Measurements from ENCODE around the gene RC3H1.
"Not testable (repeated sequence)": the region's sequence is repeated elsewhere in the genome, so short reads cannot be mapped to it uniquely, and the experiment has no call there.

Gene RC3H1

DNA sequence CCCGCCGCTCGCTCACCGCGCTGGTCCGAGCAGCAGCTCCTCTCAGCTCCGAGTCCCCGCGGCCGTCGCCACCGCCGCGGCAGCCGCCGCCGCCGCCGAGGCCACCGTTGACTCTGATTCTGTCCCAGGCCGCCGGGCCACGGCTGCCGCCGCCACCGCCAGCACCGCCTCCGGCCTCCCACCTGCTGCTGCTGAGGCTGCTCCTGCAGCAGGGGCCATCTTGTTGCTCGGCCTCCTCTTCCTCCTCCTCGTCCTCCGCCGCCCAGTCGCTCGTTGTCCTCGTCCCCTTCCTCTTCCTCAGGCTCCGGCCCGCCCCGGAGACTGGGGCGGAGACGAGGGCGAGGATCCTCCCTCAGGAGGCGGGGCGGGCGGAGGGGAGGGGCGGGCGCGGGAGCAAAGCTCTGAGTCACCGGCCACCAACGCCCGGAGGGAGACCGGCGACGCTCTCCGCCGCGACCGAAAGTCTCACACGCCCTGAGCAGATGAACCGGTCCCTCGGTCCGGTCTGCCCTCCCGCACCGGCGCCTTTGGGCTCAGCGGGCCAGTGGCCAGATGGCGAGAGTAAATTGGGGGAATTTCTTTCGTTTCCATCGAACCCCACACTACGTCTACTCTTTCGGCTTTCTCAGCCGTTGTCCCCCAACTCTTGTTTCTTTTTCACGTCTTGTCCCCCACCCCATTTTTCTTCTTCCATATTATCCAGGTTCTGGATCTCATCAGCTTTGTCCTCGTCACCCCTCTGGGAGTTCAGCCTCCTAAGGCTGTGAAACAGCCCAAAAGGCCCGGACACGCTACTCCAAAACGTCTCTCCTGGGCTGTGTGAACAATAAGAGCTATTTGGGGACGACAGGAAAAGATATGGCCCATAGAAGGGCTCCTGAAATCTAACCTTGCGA is at the start of gene RC3H1:
Gene RC3H1 (minus strand): TSS at position 278 of the 896 bp plus-strand sequence. CDS start 29,372 bp downstream, outside the sequence.
- DNase-seq (ENCODE audit: low spot score) = peak; percentile 82

- no peak for DNase-seq (ENCODE audit: low spot score)
Observed at GRCh38 chr1:174070614-174071013, 48.5 kb upstream of the RC3H1 start.

DNA sequence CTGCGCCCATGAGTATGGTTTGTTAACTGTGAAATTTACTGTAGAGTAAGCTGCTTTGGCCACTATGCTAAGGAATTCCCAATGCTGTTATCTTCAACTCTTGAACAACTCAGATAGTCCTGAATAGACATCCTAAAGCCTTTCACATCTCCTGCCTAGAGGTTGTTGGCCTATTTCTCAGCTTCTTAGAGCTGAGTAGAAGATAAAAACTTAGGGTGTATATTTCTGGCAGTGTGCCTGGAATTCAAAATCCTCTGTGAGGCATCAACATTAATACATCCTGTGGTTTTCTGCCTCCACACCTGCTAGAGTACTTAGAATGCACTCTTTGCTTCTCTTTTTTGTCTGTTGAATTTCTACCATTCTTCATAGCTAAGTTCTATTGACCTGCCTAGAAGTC is 45.8 kb upstream of the RC3H1 start:
- DNase-seq (ENCODE audit: low spot score) = no peak

DNA sequence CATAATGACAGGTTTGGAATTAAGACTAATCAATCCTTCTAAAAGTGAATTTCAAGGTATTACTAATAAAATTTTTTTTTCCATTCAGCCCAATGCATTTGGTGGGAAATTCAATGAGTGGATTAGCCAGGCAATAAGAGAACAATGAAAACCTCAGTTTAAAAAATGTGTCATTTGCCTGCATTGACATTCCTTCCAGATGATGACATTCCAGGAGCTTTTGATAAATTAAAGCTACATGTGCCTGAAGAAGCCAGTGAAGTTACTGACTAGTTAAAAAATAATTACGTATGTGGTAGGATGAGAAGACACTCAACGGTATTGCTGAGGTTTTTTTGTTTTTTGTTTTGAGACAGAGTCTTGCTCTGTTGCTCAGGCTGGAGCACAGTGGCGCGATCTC is 37.9 kb upstream of the RC3H1 start:
- no peak for DNase-seq (ENCODE audit: low spot score)

- no peak for DNase-seq (ENCODE audit: low spot score)
Observed at GRCh38 chr1:174058624-174059023, 36.5 kb upstream of the RC3H1 start.

GRCh38 chr1:174056609-174057008 is 34.5 kb upstream of the RC3H1 start:
- DNase-seq (ENCODE audit: low spot score) = not testable (repeated sequence)

DNA sequence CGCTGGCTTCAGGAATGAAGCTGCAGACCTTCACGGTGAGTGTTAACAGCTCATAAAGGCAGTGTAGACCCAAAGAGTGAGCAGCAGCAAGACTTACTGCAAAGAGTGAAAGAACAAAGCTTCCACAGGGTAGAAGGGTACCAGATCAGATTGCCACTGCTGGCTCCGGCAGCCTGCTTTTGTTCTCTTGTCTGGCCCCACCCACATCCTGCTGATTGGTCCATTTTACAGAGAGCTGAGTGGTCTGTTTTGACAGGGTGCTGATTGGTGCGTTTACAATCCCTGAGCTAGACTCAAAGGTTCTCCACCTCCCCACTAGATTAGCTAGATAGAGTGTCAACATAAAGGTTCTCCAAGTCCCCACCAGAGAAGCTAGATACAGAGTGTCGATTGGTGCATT is 33.6 kb upstream of the RC3H1 start:
- DNase-seq (ENCODE audit: low spot score) = not testable (repeated sequence)

DNA sequence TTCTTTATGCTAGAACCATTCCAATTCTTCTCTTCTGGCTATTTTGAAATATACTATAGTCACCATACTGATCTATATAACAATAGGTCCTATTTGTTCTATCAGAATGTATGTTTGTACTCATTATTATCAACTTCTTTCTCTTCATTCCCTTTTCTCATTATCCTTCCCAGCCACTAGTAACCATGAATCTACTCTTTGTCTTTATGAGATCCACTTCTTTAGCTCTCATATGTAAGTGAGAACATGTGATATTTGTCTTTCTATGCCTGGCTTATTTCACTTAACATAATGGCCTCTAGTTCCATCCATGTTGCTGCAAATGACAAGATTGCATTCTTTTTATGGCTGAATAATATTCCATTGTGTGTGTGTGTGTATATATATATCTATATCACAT is 31.7 kb upstream of the RC3H1 start:
- no peak for DNase-seq (ENCODE audit: low spot score)

DNA sequence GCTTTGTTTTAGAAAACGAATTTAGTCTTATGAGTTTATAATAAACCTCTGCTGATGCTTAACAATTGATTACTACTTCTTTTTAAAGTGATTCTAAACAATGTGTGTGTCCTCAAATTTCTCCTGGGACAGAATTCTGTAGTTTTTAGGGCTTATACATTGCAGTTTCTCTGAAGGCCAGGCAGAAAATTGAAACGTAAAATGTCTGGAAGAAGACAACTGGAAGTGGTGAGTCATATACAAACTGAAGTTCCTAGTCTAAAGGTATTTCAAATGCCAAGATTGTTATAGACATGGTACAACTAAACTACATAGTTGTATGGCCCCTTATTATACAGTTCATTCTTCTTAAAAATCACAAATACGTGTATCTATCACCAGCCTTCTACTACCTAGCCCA is 30.5 kb upstream of the RC3H1 start:
- no peak for DNase-seq (ENCODE audit: low spot score)

DNA sequence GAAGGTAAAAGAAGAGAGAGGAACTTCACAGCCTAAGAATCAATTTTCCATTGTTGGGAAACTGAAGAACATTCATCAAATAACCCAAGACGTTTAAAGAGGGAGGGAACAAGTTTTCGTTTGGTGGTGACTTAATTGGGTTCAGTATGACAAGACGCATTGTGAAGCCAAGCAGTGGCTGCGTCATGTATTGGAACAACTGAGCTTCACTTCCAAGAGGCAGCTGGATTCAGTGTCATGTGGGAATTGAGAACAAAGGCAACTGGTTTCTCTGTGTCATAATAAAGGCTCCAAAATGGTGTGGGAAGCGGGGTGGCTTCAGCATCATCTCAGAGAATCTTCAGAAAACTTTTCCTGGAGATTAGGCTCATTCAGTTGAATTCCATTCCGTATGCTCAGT is 29.8 kb upstream of the RC3H1 start:
- DNase-seq (ENCODE audit: low spot score) = no peak

DNA sequence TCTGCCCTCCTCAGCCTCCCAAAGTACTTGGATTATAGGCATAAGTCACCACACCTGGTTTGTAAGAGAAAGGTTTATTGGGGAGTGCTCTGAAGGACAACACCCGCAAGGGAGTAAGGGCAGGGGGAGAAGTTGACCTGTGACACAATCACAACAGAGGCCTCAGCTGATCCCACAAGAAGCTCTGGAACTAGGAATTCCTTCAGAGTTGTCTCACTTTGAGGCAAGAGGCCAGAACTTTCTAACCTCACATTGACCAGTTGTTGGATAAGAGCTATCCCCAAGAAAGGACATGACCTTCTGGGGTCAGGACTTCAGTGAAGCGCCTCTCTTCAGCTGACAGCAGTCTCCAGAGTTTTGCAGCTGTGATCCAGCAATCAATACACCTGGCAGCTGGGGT is 27.4 kb upstream of the RC3H1 start:
- DNase-seq (ENCODE audit: low spot score) = no peak

DNA sequence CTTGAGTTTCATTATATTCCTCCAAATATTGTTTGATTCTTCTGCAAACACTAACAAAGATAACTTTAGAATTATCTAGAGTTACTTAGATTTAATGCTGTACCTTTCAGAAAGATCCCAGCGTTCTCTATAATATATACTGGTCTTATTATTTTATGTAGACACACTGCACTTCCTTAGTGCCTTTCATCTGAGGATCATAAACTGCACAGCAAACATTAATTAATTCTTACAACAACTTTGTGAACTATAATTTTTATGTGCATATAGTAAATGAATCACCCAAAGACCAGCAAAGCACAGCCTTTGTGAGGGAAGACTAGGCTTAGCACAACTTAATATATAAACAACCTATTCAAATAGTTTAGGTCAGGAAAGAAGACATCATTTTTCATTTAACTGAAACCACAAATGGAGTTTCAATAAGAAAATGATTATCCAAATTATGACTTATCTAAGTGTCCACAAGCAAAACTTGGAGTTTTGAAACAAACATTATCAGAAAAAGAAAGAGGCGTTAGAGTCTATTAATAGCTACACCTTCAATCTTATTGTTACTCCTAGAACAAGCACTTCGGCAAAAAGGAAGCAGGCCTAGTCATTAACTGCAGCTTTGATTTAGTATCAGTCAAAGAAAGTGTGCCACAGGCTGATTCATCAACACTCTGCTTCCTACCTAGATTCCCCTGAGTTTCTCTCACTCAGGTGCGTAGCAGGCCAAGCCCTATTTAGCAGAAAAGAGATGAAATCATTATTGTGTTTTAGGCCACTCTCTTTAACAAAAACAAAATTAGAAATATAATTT is 22.5 kb upstream of the RC3H1 start:
- DNase-seq (ENCODE audit: low spot score) = no peak

- not testable (repeated sequence) for DNase-seq (ENCODE audit: low spot score)
Observed at GRCh38 chr1:174042509-174042908, 20.4 kb upstream of the RC3H1 start.

- DNase-seq (ENCODE audit: low spot score) = no peak
Observed at GRCh38 chr1:174041369-174041768, 19.2 kb upstream of the RC3H1 start.

- no peak for DNase-seq (ENCODE audit: low spot score)
Observed at GRCh38 chr1:174040387-174040786, 18.2 kb upstream of the RC3H1 start.

GRCh38 chr1:174039027-174039426 is 16.9 kb upstream of the RC3H1 start:
- DNase-seq (ENCODE audit: low spot score) = no peak

GRCh38 chr1:174036798-174037197 is 14.6 kb upstream of the RC3H1 start:
- DNase-seq (ENCODE audit: low spot score) = no peak

DNA sequence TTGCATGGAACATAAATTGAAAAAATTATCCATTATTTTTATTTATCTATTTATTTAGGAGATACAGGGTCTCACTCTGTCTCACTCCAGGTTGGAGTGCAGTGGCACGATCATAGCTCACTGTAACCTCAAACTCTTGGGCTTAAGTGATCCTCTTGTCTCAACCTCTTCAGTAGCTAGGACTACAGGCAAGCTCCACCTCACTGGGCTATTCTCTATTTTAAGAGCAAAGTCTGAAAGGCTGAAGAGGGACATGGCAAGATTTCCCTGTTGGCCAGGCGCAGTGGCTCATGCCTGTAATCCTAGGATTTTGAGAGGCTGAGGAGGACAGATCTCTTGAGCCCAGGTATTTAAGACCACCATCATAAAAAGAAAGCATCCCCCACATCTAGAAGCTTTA is 14.0 kb upstream of the RC3H1 start:
- no peak for DNase-seq (ENCODE audit: low spot score)

GRCh38 chr1:174032671-174033222 is 10.6 kb upstream of the RC3H1 start:
- DNase-seq (ENCODE audit: low spot score) = no peak

DNA sequence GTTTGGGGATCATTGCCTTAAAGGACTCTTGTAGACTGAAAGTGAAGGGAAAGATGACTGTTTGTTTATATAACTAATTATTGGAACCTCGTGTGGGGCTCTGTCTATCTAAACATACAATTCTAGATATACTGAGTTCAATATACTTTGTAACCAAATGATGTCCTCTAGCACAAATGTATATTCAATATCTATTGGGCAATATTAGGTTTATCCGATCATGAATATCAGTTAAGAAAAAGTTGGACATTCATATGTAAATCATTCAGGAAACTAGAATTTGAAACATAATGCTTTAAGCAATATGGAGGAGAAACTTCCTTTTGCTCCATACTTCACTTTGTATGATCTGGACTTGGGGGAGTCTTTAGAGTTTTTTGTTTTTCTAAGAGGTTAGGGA is 8.9 kb upstream of the RC3H1 start:
- DNase-seq (ENCODE audit: low spot score) = no peak

DNA sequence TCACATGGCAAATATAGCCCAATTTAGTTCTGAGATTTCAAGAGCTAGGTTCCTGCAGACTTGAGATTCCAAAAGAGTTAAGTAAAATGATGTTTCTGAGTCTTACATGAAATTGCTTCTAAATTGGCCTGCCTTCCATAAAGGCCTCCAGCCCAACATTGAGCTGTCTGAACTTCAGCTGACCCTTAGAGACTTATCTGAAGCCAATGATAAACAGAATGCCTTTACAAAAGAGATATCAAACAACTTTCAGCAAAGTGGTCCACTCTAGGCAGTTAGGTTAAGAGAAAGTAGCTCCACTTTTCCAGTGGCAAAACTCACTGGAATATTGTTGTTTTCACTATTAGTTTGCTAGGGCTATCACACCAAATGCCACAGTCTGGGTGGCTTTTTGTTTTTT is 6.3 kb upstream of the RC3H1 start:
- no peak for DNase-seq (ENCODE audit: low spot score)

GRCh38 chr1:174023440-174023839 is 1.3 kb upstream of the RC3H1 start:
- DNase-seq (ENCODE audit: low spot score) = no peak

DNA sequence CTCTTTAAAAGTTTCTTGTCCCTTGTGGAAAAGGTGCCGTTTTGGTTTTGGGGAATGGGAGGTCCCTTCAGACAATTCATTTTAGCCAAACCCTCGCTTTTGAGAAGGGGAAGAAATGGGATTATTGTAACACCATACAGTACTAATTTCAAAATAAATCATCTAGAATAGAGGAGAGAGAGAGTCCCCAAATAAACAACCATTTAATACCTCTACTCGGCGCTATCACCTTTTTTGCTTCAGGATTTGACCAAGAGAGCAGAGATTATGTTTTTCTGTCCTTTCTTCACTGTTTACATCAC is 770 bp upstream of the RC3H1 start:
- DNase-seq (ENCODE audit: low spot score) = no peak

All from hepatic stellate cell (primary cell).